ENCODE results near the gene IRAK1.
"Not testable (repeated sequence)": the region's sequence is repeated elsewhere in the genome, so short reads cannot be mapped to it uniquely, and the experiment has no call there.

The IRAK1 gene

GRCh38 chrX:154018518-154019060, 1.1 kb downstream of the IRAK1 start:
- DNase-seq: no peak

- DNase-seq: no peak
Measured at GRCh38 chrX:154017766-154018517, 1.8 kb downstream of the IRAK1 start.

GRCh38 chrX:154016366-154017076, 3.2 kb downstream of the IRAK1 start:
- DNase-seq: no peak

- DNase-seq: no peak
Measured at GRCh38 chrX:154015581-154016264, 4.0 kb downstream of the IRAK1 start.

GRCh38 chrX:154014429-154015380, 5.0 kb downstream of the IRAK1 start:
- no peak for DNase-seq

GRCh38 chrX:154013614-154014360, 5.9 kb downstream of the IRAK1 start:
- peak; percentile 76 for DNase-seq

GRCh38 chrX:154013001-154013421, 6.7 kb downstream of the IRAK1 start:
- DNase-seq: no peak

- no peak for DNase-seq
Measured at GRCh38 chrX:154012336-154012991, 7.2 kb downstream of the IRAK1 start.

- DNase-seq: no peak
Measured at GRCh38 chrX:154011376-154012335, 8.0 kb downstream of the IRAK1 start.

- DNase-seq: no peak
Measured at GRCh38 chrX:154010330-154011087, 9.2 kb downstream of the IRAK1 start.

GRCh38 chrX:154008521-154008920, 11.2 kb downstream of the IRAK1 start:
- no peak for DNase-seq

- DNase-seq: no peak
Measured at GRCh38 chrX:154006947-154007346, 12.8 kb downstream of the IRAK1 start.

- DNase-seq: no peak
Measured at GRCh38 chrX:154004315-154004714, 15.4 kb downstream of the IRAK1 start.

- DNase-seq: peak; percentile 78
Measured at GRCh38 chrX:154002215-154002719, 17.4 kb downstream of the IRAK1 start.

GRCh38 chrX:154000051-154000450, 19.7 kb downstream of the IRAK1 start:
- no peak for DNase-seq

GRCh38 chrX:153999359-154000037, 20.2 kb downstream of the IRAK1 start:
- no peak for DNase-seq

- DNase-seq: no peak
Measured at GRCh38 chrX:153995504-153995903, 24.2 kb downstream of the IRAK1 start.

- not testable (repeated sequence) for DNase-seq
Measured at GRCh38 chrX:153994398-153994797, 25.3 kb downstream of the IRAK1 start.

Measured in activated CD8-positive, alpha-beta memory T cell treated with anti-CD3 and anti-CD28 coated beads for 24 hours (primary cell).